ENCODE data around the gene SLC9B2. TPM values are rescaled to one million over a fixed set of nuclear protein-coding genes. Genes with fewer than 3 reads are reported as not detected.
"Not testable (repeated sequence)": the region's sequence is repeated elsewhere in the genome, so short reads cannot be mapped to it uniquely, and the experiment has no call there.

Gene SLC9B2
- total RNA-seq, 1 experiment from 2014 or later, result 28.0 TPM

DNA sequence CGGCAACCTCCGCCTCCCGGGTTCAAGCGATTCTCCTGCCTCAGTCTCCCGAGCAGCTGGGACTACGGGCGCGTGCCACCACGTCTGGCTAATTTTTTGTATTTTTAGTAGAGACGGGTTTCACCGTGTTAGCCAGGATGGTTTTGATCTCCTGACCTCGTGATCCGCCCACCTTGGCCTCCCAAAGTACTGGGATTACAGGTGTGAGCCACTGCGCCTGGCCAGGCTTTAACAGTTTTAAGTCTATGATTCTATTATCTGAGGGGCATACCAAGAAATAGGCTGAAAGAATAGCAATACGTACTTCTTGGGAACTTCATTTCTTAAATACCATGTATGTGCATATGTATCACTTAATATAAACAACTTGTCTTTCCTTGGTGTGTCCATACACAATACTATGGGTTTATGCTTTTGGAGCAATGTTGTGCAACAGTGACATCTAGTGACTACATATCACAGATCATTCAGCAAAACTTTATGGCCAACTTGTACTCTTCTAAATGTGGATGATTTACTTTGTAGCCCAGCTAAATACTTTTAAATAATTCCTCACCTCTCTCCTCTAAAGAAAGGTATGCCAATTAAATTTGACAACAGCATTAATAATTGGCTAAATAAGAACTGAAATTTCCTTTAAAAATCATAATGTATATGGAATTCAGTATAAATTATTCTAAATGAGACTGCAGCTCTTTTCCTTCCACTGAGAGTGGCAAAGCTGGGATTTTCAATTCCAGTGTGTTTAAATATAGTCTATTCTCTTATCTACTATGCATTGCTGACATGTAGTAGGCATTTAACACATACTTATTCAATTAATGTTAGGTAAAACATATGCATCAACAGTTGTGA lies 67.5 kb downstream of the SLC9B2 start:
- BruUV-seq (replicated peaks), result no TSS peak
- no peaks in the 10 kb centered on the region for H3K9me3 ChIP-seq (ENCODE audit: low read depth, low read length, poor library complexity, severe bottlenecking)

DNA sequence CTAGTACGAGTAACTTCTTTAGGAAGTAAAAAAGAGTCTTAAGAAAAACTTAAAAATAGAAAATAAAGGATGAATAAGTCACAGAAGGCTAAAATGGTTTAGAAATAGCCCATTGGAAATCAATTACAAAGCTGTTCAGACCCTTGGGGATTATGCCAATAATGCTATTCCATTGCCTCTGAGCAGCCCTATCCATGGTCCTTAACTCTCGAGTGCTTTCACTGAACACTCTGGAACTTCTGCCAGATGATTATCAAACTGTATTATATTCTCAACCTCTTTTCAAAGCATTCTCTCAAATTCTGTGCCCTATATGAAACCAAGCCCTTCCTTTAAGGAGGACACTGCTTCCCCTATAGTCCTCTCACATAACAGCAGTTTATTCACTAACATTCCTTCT lies 74.0 kb downstream of the SLC9B2 start:
- H3K9me3 ChIP-seq (ENCODE audit: low read depth, low read length, poor library complexity, severe bottlenecking), result no peaks in the 10 kb centered on the region
- H3K4me3 ChIP-seq (ENCODE audit: low read depth, low read length, poor library complexity, severe bottlenecking), result no peak overlapping the region
- H3K27ac ChIP-seq (ENCODE audit: low read depth, low read length, poor library complexity, severe bottlenecking), result no peak overlapping the region
- H3K27me3 ChIP-seq (replicated peaks; ENCODE audit: insufficient read depth, low read depth, low read length, poor library complexity), result peaks cover 2% of the 10 kb centered on the region
- no peak for TF ChIP-seq EZH2 (IDR thresholded peaks at IDR 0.05; ENCODE audit: borderline replicate concordance, low read depth, low read length, poor library complexity, severe bottlenecking)
- TF ChIP-seq, protein P1, sequence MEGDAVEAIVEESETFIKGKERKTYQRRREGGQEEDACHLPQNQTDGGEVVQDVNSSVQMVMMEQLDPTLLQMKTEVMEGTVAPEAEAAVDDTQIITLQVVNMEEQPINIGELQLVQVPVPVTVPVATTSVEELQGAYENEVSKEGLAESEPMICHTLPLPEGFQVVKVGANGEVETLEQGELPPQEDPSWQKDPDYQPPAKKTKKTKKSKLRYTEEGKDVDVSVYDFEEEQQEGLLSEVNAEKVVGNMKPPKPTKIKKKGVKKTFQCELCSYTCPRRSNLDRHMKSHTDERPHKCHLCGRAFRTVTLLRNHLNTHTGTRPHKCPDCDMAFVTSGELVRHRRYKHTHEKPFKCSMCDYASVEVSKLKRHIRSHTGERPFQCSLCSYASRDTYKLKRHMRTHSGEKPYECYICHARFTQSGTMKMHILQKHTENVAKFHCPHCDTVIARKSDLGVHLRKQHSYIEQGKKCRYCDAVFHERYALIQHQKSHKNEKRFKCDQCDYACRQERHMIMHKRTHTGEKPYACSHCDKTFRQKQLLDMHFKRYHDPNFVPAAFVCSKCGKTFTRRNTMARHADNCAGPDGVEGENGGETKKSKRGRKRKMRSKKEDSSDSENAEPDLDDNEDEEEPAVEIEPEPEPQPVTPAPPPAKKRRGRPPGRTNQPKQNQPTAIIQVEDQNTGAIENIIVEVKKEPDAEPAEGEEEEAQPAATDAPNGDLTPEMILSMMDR (conservative IDR thresholded peaks at IDR 0.05; ENCODE audit: low read depth, low read length), result no peak
- no peaks in the 10 kb centered on the region for H3K4me1 ChIP-seq (ENCODE audit: insufficient read depth, low read length, poor library complexity, severe bottlenecking)
- ChIA-PET POLR2A (ENCODE audit: low non-redundant PET) (no interaction called here), CTCF (no interaction called here)
- no peak for DNase-seq (ENCODE audit: low spot score)
- intact Hi-C loops (cut with micrococcal nuclease; ENCODE audit: unreplicated experiment), result no loop called here
- no TSS peak for BruUV-seq (replicated peaks)
- no peaks in the 10 kb centered on the region for H3K36me3 ChIP-seq (ENCODE audit: insufficient read depth, low read length, poor library complexity, severe bottlenecking)

More for the DNA sequence above, 67.5 kb downstream of the SLC9B2 start:
- intact Hi-C loops (cut with micrococcal nuclease; ENCODE audit: unreplicated experiment), result loop anchor here (1.0 to 5.0 kb wide), 3 partner anchors 389 to 578 kb away; no protein-coding TSS in a partner anchor
- DNase-seq (ENCODE audit: low spot score), result peak; percentile 74
- H3K36me3 ChIP-seq (ENCODE audit: insufficient read depth, low read length, poor library complexity, severe bottlenecking), result no peaks in the 10 kb centered on the region
- ChIA-PET CTCF (interaction anchor here (3.2 kb wide), 1 partner anchor 389 kb away, joined by 24 read pairs; no protein-coding TSS in a partner anchor), POLR2A (ENCODE audit: low non-redundant PET) (interaction anchor here (0.6 kb wide), 1 partner anchor 226 kb away, joined by 5 read pairs; no protein-coding TSS in a partner anchor)
- H3K27ac ChIP-seq (ENCODE audit: low read depth, low read length, poor library complexity, severe bottlenecking), result no peak overlapping the region
- no peaks in the 10 kb centered on the region for H3K4me1 ChIP-seq (ENCODE audit: insufficient read depth, low read length, poor library complexity, severe bottlenecking)
- TF ChIP-seq, protein P1 (conservative IDR thresholded peaks at IDR 0.05; ENCODE audit: low read depth, low read length), result peak; percentile 70
- no peak for TF ChIP-seq EZH2 (IDR thresholded peaks at IDR 0.05; ENCODE audit: borderline replicate concordance, low read depth, low read length, poor library complexity, severe bottlenecking)
- peaks cover 2% of the 10 kb centered on the region for H3K27me3 ChIP-seq (replicated peaks; ENCODE audit: insufficient read depth, low read depth, low read length, poor library complexity)
- no peak overlapping the region for H3K4me3 ChIP-seq (ENCODE audit: low read depth, low read length, poor library complexity, severe bottlenecking)

DNA sequence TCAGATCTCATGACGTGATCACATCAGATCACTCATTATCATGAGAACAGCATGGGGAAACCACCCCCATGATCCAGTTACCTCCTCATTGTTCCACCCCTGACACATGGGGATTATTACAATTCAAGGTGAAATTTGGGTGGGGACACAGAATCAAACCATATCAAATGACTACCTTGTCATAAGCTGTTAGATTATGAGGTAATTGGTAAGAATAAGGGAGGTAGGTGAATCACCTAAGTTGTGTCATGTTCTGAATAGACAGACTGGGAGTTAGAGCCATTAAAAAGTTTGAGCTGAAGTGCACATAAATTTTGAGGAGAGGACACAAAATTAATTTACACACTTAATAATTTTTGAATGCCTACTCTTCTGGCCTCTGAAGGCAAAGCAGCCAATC lies 81.8 kb downstream of the SLC9B2 start:
- Histone ChIP-seq H3K27ac (ENCODE audit: low read depth, low read length, poor library complexity, severe bottlenecking) (no peak overlapping the region), H3K9me3 (ENCODE audit: low read depth, low read length, poor library complexity, severe bottlenecking) (no peaks in the 10 kb centered on the region), H3K4me3 (ENCODE audit: low read depth, low read length, poor library complexity, severe bottlenecking) (no peak overlapping the region), H3K4me1 (ENCODE audit: insufficient read depth, low read length, poor library complexity, severe bottlenecking) (no peaks in the 10 kb centered on the region), H3K27me3 (replicated peaks; ENCODE audit: insufficient read depth, low read depth, low read length, poor library complexity) (no peaks in the 10 kb centered on the region), H3K36me3 (ENCODE audit: insufficient read depth, low read length, poor library complexity, severe bottlenecking) (no peaks in the 10 kb centered on the region)
- no TSS peak for BruUV-seq (replicated peaks)
- intact Hi-C loops (cut with micrococcal nuclease; ENCODE audit: unreplicated experiment), result no loop called here
- no peak for DNase-seq (ENCODE audit: low spot score)
- TF ChIP-seq, protein P1 (conservative IDR thresholded peaks at IDR 0.05; ENCODE audit: low read depth, low read length), result no peak
- no peak for TF ChIP-seq EZH2 (IDR thresholded peaks at IDR 0.05; ENCODE audit: borderline replicate concordance, low read depth, low read length, poor library complexity, severe bottlenecking)
- POLR2A ChIA-PET (ENCODE audit: low non-redundant PET), result no interaction called here
- CTCF ChIA-PET, result no interaction called here

DNA sequence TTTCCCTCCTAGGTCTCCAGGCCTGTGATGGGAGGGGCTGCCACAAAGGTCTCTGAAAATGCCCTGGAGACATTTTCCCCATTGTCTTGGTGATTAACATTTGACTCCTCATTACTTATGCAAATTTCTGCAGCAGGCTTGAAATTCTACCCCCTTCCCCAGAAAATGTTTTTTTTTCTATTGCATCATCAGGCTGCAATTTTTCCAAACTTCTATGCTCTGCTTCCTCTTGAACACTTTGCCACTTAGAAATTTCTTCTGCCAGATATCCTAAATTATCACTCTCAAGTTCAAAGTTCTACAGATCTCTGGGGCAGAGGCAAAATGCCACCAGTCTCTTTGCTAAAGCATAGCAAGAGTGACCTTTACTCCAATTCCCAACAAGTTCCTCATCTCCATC lies 82.6 kb downstream of the SLC9B2 start:
- DNase-seq (ENCODE audit: low spot score); H3K36me3 ChIP-seq (ENCODE audit: insufficient read depth, low read length, poor library complexity, severe bottlenecking); H3K4me3 ChIP-seq (ENCODE audit: low read depth, low read length, poor library complexity, severe bottlenecking); POLR2A ChIA-PET (ENCODE audit: low non-redundant PET); BruUV-seq (replicated peaks); H3K9me3 ChIP-seq (ENCODE audit: low read depth, low read length, poor library complexity, severe bottlenecking); H3K27me3 ChIP-seq (replicated peaks; ENCODE audit: insufficient read depth, low read depth, low read length, poor library complexity); CTCF ChIA-PET; H3K27ac ChIP-seq (ENCODE audit: low read depth, low read length, poor library complexity, severe bottlenecking); H3K4me1 ChIP-seq (ENCODE audit: insufficient read depth, low read length, poor library complexity, severe bottlenecking); intact Hi-C loops (cut with micrococcal nuclease; ENCODE audit: unreplicated experiment): not testable (repeated sequence)
